ENCODE measurements around the gene NUDT5. TPM values are rescaled to one million over a fixed set of nuclear protein-coding genes. Genes with fewer than 3 reads are reported as not detected.

Gene NUDT5
- total RNA-seq, 1 experiment from 2014 or later, result 117 TPM

DNA sequence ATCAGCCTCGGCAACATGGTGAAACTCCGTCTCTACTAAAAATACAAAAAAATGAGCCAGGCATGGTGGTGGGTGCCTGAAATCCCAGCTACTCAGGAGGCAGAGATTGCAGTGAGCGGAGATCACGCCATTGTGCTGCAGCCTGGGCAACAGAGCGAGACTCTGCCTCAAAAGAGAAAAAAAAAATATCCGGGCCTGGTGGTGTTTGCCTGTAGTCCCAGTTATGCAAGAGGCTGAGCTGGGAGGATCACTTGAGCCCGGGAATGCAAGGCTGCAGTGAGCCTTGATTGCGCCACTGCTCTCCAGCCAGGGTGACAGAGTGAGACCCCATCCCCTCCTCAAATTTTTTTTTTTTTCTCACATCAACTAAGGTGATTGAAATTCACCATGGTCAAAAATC, 43.1 kb upstream of the NUDT5 start:
- Histone ChIP-seq H4K91ac (ENCODE audit: insufficient read length, low read depth, low read length) (no peak overlapping the region), H3K23me2 (ENCODE audit: insufficient read length, low read depth, low read length, poor library complexity, severe bottlenecking) (no peaks in the 10 kb centered on the region), H3K9me3 (ENCODE audit: control insufficient read depth, low read depth, low read length) (no peaks in the 10 kb centered on the region), H3K4ac (ENCODE audit: low read depth, low read length) (no peak overlapping the region), H3K27me3 (ENCODE audit: insufficient read depth, low read length) (no peaks in the 10 kb centered on the region), H3K18ac (ENCODE audit: insufficient read length, low read depth, low read length) (no peak overlapping the region), H3K14ac (ENCODE audit: insufficient read depth, low read length) (no peak overlapping the region), H3T11ph (ENCODE audit: low read length) (no peak overlapping the region), H2BK15ac (ENCODE audit: low read depth, low read length) (no peak overlapping the region), H3K79me1 (ENCODE audit: insufficient read depth, low read depth, low read length, poor library complexity, severe bottlenecking) (no peaks in the 10 kb centered on the region), H2BK5ac (ENCODE audit: insufficient read length, low read length) (no peak overlapping the region), H3K79me2 (ENCODE audit: insufficient read depth, low read length) (no peaks in the 10 kb centered on the region), H4K20me1 (ENCODE audit: control insufficient read depth, insufficient read depth, insufficient read length) (no peaks in the 10 kb centered on the region), H3K56ac (ENCODE audit: insufficient read length, low read depth, low read length) (no peak overlapping the region), H3K27ac (ENCODE audit: insufficient read length, low read depth, low read length) (no peak overlapping the region), H2BK120ac (ENCODE audit: low read depth, low read length, poor library complexity, severe bottlenecking) (no peak overlapping the region), H4K5ac (ENCODE audit: insufficient read length, low read depth, low read length) (no peak overlapping the region), H3K4me1 (ENCODE audit: insufficient read depth, low read length) (no peaks in the 10 kb centered on the region), H3K9ac (ENCODE audit: extremely low read depth, insufficient read length, low read length) (no peak overlapping the region), H4K8ac (replicated peaks; ENCODE audit: insufficient read length, low read depth, low read length) (no peak overlapping the region), H2BK20ac (ENCODE audit: low read depth, low read length, poor library complexity, severe bottlenecking) (no peak overlapping the region), H2BK12ac (ENCODE audit: insufficient read length, low read depth, low read length) (no peak overlapping the region), H3K23ac (ENCODE audit: insufficient read length, low read depth, low read length) (no peak overlapping the region), H2AFZ (ENCODE audit: low read length) (no peak overlapping the region), H2AK5ac (ENCODE audit: insufficient read length, low read length) (no peak overlapping the region), H3K4me2 (ENCODE audit: insufficient read depth, insufficient read length, low read length) (no peak overlapping the region)
- Mint-ChIP-seq H3K27me3 (ENCODE audit: low read depth) (no peaks in the 10 kb centered on the region), H3K27ac (no peak overlapping the region), H3K9me3 (no peaks in the 10 kb centered on the region), H3K4me1 (no peaks in the 10 kb centered on the region), H3K4me3 (no peak overlapping the region), H3K36me3 (ENCODE audit: insufficient read depth in 1 of 3, low read depth in 3 of 3) (peaks cover 34 to 78% (median 62%) of the 10 kb centered on the region in 3 experiments)
- TF ChIP-seq, protein P1, sequence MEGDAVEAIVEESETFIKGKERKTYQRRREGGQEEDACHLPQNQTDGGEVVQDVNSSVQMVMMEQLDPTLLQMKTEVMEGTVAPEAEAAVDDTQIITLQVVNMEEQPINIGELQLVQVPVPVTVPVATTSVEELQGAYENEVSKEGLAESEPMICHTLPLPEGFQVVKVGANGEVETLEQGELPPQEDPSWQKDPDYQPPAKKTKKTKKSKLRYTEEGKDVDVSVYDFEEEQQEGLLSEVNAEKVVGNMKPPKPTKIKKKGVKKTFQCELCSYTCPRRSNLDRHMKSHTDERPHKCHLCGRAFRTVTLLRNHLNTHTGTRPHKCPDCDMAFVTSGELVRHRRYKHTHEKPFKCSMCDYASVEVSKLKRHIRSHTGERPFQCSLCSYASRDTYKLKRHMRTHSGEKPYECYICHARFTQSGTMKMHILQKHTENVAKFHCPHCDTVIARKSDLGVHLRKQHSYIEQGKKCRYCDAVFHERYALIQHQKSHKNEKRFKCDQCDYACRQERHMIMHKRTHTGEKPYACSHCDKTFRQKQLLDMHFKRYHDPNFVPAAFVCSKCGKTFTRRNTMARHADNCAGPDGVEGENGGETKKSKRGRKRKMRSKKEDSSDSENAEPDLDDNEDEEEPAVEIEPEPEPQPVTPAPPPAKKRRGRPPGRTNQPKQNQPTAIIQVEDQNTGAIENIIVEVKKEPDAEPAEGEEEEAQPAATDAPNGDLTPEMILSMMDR (conservative IDR thresholded peaks at IDR 0.05), result no peak
- no CpG with 5 or more reads among the region's 8 CpGs for WGBS (ENCODE audit: extremely low coverage, insufficient read length, low lambda C conversion rate)
- no peak for DNase-seq

All from H9 (cell line).